HL-60 (cell line): ENCODE results near the gene VPS26A.
A peak's percentile ranks its signal among the peaks of the same experiment; 100 is the strongest.

Experiments
- DNase-seq, 2 experiments: peaks; one replicate each; pipeline ENCODE4 v3.0.0-alpha.2; 2010 to 2020; ENCODE audit warnings: low read depth in 1 of 2, low spot score in 1 of 2
- H3K27ac ChIP-seq: fragments of 250-450 bp; sonication (Bioruptor Pico); replicated peaks from 2 replicates; pipeline ENCODE4 v1.5.1; 2020; ENCODE audit warnings: mild to moderate bottlenecking, moderate library complexity
- H3K27me3 ChIP-seq: fragments of 250-450 bp; sonication (Bioruptor Pico); 2 replicates; pipeline ENCODE4 v1.5.1; 2021; ENCODE audit warnings: mild to moderate bottlenecking, moderate library complexity; ENCODE audit not compliant: insufficient read depth, poor library complexity, severe bottlenecking
- H3K4me3 ChIP-seq: replicated peaks from 2 replicates; pipeline ENCODE4 v1.5.1; 2011; ENCODE audit warnings: mild to moderate bottlenecking, control low read depth, low read length; ENCODE audit not compliant: insufficient read depth
- GABPA ChIP-seq: IDR thresholded peaks from 2 replicates; pipeline ENCODE4 v1.6.1; 2012; ENCODE audit warnings: low read depth
- POLR2AphosphoS5 ChIP-seq: IDR thresholded peaks from 2 replicates; pipeline ENCODE4 v1.6.1; 2012; ENCODE audit warnings: low read depth
- SPI1 ChIP-seq: IDR thresholded peaks from 2 replicates; pipeline ENCODE4 v1.6.1; 2012; ENCODE audit warnings: low read depth, mild to moderate bottlenecking, borderline replicate concordance
- TF ChIP-seq, protein P1 (sequence below): IDR thresholded peaks from 2 replicates; pipeline ENCODE4 v1.6.1; 2012; ENCODE audit warnings: low read depth; ENCODE audit not compliant: insufficient replicate concordance
- TF ChIP-seq, protein P2 (sequence below): IDR thresholded peaks from one replicate; pipeline ENCODE4 v1.5.1; 2011; ENCODE audit warnings: low read length, control low read depth, inconsistent platforms; ENCODE audit not compliant: insufficient read depth

Gene VPS26A

GRCh38 chr10:69078311-69078710 is 45.7 kb upstream of the VPS26A start:
- TF ChIP-seq, protein P1, sequence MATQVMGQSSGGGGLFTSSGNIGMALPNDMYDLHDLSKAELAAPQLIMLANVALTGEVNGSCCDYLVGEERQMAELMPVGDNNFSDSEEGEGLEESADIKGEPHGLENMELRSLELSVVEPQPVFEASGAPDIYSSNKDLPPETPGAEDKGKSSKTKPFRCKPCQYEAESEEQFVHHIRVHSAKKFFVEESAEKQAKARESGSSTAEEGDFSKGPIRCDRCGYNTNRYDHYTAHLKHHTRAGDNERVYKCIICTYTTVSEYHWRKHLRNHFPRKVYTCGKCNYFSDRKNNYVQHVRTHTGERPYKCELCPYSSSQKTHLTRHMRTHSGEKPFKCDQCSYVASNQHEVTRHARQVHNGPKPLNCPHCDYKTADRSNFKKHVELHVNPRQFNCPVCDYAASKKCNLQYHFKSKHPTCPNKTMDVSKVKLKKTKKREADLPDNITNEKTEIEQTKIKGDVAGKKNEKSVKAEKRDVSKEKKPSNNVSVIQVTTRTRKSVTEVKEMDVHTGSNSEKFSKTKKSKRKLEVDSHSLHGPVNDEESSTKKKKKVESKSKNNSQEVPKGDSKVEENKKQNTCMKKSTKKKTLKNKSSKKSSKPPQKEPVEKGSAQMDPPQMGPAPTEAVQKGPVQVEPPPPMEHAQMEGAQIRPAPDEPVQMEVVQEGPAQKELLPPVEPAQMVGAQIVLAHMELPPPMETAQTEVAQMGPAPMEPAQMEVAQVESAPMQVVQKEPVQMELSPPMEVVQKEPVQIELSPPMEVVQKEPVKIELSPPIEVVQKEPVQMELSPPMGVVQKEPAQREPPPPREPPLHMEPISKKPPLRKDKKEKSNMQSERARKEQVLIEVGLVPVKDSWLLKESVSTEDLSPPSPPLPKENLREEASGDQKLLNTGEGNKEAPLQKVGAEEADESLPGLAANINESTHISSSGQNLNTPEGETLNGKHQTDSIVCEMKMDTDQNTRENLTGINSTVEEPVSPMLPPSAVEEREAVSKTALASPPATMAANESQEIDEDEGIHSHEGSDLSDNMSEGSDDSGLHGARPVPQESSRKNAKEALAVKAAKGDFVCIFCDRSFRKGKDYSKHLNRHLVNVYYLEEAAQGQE, result no peak
- peak; percentile 33; the same call in 1 of the 2 replicates for TF ChIP-seq POLR2AphosphoS5
- Histone ChIP-seq H3K27ac (peak overlapping the region; percentile 74), H3K4me3 (no peak overlapping the region), H3K27me3 (no peaks in the 10 kb centered on the region)
- no peak for DNase-seq

- TF ChIP-seq, protein P2, sequence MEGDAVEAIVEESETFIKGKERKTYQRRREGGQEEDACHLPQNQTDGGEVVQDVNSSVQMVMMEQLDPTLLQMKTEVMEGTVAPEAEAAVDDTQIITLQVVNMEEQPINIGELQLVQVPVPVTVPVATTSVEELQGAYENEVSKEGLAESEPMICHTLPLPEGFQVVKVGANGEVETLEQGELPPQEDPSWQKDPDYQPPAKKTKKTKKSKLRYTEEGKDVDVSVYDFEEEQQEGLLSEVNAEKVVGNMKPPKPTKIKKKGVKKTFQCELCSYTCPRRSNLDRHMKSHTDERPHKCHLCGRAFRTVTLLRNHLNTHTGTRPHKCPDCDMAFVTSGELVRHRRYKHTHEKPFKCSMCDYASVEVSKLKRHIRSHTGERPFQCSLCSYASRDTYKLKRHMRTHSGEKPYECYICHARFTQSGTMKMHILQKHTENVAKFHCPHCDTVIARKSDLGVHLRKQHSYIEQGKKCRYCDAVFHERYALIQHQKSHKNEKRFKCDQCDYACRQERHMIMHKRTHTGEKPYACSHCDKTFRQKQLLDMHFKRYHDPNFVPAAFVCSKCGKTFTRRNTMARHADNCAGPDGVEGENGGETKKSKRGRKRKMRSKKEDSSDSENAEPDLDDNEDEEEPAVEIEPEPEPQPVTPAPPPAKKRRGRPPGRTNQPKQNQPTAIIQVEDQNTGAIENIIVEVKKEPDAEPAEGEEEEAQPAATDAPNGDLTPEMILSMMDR, result no peak
- TF ChIP-seq SPI1, result 0 out of 2 replicates have a peak, but pooled peaks have one; percentile 17
- Histone ChIP-seq H3K4me3 (no peak overlapping the region), H3K27ac (peak overlapping the region; percentile 64), H3K27me3 (no peaks in the 10 kb centered on the region)
- peak in 1 of 2 experiments; percentile 75 for DNase-seq
Observed at GRCh38 chr10:69080226-69080625, 43.8 kb upstream of the VPS26A start.

DNA sequence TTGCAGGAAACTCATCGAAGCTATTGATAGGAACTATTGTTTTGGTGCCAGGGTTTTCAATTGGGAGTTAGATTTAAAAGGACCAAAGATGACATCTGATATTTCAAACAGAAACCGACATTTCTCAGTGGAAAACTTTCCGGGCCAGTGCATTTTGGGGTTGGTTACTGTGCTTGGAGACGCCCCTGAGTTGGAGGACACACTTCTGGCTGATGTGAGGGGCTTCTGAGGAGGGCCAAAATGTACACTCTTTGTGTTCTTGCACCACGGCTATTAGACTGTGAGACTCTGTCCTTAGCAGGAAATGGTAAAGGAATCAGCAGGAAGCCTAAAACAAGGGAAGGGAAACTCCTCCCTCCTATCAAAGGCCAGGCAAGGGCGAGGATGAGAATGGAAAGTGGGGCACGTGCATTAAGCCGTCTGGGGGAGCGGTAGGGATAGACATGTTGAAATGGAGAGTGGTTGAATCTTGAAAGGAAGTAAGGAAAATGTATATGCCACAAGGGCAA is 37.9 kb upstream of the VPS26A start:
- peak in 1 of 2 experiments; percentile 77 for DNase-seq
- TF ChIP-seq, protein P1, result no peak
- TF ChIP-seq GABPA (peak; percentile 80), POLR2AphosphoS5 (peak; percentile 83)
- Histone ChIP-seq H3K27ac (peak overlapping the region; percentile 99), H3K4me3 (peak overlapping the region; percentile 19), H3K27me3 (no peaks in the 10 kb centered on the region)

DNA sequence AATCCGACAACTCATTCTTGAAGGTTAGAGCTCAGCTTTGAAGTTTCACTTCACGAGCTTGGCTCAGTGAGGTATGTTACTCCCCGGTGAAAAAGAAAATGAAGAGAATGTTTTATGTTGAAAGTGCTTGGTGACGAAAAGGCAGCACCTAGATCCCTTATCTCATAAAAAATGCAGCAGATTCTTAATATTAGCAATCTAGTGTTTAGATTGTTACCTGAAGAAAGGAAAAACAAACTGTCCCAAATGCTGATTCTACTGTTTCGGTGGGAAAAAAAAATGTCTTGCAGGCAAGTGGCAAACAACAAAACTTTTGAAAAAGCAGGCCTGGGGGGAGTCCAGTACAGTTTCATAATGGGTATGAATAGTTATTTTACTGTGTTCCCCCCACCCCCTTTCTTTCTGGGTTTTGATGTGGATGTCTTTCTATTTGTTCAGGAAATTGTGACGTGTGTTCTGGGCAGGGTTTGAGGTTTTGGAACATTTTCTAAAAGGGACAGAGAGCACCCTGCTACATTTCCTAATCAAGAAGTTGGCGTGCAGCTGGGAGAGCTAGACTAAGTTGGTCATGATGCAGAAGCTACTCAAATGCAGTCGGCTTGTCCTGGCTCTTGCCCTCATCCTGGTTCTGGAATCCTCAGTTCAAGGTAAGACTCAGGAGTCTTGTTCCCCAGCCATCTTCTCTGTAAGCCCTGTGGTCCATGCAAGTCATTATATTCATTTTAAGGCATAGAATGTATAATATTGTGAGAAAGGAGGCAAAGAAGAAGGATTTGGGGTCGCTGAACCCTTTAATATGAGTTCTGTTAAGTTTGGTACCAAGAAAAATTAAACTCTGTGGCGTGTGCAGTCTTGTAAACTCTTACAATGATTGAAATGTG is 36.1 kb upstream of the VPS26A start, which contains the start of gene SRGN:
SRGN (plus strand) TSS at position 514 of the 881 bp plus-strand sequence; CDS start at position 569, 55 bp downstream.
- Histone ChIP-seq H3K4me3 (peak within 1 kb of the TSS; percentile 55), H3K27me3 (no peaks in the 10 kb centered on the region), H3K27ac (peak within 1 kb of the TSS; percentile 99)
- peak; percentile 90 to 95 for DNase-seq
- TF ChIP-seq, protein P1, result peak; percentile 72
- TF ChIP-seq, protein P2, result no peak
- TF ChIP-seq POLR2AphosphoS5, result peak; percentile 99
